Measurements from ENCODE around the gene ACE2. TPM values are rescaled to one million over a fixed set of nuclear protein-coding genes. Genes with fewer than 3 reads are reported as not detected.

The ACE2 gene
- total RNA-seq, 1 experiment from 2014 or later, result not detected

DNA sequence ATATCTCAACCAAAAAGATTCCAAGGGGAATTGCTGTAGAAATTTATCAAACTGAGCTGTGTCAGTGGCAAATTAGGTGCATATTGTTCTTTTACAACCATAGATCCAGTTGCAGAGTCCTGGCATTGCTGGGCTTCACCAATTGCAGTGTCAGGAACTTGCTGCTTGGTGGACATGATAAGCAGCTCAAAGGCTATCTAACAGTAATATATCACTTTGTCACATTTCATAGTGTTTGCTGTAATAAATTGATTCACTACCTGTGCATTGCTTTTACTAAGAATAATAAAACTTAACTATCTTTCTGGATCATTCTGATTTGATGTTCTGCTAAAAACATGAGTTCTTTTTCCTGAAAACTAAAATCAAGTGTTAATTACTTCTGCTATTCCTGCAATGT, 30.9 kb upstream of the ACE2 start:
- H3K36me3 Mint-ChIP-seq, result no peaks in the 10 kb centered on the region
- DNase-seq (ENCODE audit: low spot score) (no peak), ATAC-seq (no peak)
- CTCF ChIA-PET, result no interaction called here
- POLR2A ChIA-PET, result no interaction called here
- no peaks in the 10 kb centered on the region; the same call in 1 of the 2 replicates for H3K27me3 Mint-ChIP-seq (ENCODE audit: low read depth)
- H3K9me3 Mint-ChIP-seq, result no peaks in the 10 kb centered on the region
- no peak overlapping the region for H3K27ac Mint-ChIP-seq
- no peaks in the 10 kb centered on the region for H3K4me1 Mint-ChIP-seq
- TF ChIP-seq NFYB (CRISPR knock-in tag; conservative IDR thresholded peaks at IDR 0.05; ENCODE audit: low read depth), result no peak
- TF ChIP-seq, protein P1, sequence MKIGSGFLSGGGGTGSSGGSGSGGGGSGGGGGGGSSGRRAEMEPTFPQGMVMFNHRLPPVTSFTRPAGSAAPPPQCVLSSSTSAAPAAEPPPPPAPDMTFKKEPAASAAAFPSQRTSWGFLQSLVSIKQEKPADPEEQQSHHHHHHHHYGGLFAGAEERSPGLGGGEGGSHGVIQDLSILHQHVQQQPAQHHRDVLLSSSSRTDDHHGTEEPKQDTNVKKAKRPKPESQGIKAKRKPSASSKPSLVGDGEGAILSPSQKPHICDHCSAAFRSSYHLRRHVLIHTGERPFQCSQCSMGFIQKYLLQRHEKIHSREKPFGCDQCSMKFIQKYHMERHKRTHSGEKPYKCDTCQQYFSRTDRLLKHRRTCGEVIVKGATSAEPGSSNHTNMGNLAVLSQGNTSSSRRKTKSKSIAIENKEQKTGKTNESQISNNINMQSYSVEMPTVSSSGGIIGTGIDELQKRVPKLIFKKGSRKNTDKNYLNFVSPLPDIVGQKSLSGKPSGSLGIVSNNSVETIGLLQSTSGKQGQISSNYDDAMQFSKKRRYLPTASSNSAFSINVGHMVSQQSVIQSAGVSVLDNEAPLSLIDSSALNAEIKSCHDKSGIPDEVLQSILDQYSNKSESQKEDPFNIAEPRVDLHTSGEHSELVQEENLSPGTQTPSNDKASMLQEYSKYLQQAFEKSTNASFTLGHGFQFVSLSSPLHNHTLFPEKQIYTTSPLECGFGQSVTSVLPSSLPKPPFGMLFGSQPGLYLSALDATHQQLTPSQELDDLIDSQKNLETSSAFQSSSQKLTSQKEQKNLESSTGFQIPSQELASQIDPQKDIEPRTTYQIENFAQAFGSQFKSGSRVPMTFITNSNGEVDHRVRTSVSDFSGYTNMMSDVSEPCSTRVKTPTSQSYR (CRISPR knock-in tag; IDR thresholded peaks at IDR 0.05), result no peak
- no peak overlapping the region for H3K4me3 Mint-ChIP-seq

DNA sequence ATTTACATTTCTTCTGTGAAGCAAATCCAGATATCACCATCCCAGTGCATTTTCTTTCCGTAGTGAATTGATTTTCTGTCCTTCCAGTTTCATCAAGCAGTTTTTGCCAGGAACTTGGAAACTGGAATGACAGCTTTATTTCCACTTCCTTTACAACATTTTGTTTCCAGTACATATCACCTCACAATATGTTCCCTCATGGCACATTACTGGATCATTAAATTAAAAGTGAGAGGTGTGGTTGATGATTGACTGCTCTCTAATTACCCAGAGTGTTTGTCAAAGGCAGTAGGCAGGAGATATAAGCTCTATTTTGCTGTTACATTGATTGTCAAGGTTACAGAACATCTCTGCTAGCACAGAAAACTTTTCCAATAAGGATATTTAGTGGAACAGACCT, 22.3 kb upstream of the ACE2 start:
- no peak for ATAC-seq
- ChIA-PET POLR2A (no interaction called here), CTCF (no interaction called here)
- no peak for DNase-seq (ENCODE audit: low spot score)
- Mint-ChIP-seq H3K27me3 (ENCODE audit: low read depth) (no peaks in the 10 kb centered on the region), H3K9me3 (peaks cover 6% of the 10 kb centered on the region; the same call in 1 of the 2 replicates), H3K27ac (no peak overlapping the region), H3K36me3 (no peaks in the 10 kb centered on the region), H3K4me1 (no peaks in the 10 kb centered on the region), H3K4me3 (no peak overlapping the region)
- TF ChIP-seq, protein P2, sequence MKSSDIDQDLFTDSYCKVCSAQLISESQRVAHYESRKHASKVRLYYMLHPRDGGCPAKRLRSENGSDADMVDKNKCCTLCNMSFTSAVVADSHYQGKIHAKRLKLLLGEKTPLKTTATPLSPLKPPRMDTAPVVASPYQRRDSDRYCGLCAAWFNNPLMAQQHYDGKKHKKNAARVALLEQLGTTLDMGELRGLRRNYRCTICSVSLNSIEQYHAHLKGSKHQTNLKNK (CRISPR knock-in tag; IDR thresholded peaks at IDR 0.05), result no peak
- TF ChIP-seq, protein P3, sequence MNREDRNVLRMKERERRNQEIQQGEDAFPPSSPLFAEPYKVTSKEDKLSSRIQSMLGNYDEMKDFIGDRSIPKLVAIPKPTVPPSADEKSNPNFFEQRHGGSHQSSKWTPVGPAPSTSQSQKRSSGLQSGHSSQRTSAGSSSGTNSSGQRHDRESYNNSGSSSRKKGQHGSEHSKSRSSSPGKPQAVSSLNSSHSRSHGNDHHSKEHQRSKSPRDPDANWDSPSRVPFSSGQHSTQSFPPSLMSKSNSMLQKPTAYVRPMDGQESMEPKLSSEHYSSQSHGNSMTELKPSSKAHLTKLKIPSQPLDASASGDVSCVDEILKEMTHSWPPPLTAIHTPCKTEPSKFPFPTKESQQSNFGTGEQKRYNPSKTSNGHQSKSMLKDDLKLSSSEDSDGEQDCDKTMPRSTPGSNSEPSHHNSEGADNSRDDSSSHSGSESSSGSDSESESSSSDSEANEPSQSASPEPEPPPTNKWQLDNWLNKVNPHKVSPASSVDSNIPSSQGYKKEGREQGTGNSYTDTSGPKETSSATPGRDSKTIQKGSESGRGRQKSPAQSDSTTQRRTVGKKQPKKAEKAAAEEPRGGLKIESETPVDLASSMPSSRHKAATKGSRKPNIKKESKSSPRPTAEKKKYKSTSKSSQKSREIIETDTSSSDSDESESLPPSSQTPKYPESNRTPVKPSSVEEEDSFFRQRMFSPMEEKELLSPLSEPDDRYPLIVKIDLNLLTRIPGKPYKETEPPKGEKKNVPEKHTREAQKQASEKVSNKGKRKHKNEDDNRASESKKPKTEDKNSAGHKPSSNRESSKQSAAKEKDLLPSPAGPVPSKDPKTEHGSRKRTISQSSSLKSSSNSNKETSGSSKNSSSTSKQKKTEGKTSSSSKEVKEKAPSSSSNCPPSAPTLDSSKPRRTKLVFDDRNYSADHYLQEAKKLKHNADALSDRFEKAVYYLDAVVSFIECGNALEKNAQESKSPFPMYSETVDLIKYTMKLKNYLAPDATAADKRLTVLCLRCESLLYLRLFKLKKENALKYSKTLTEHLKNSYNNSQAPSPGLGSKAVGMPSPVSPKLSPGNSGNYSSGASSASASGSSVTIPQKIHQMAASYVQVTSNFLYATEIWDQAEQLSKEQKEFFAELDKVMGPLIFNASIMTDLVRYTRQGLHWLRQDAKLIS (CRISPR knock-in tag; IDR thresholded peaks at IDR 0.05; ENCODE audit: borderline replicate concordance), result no peak
- TF ChIP-seq, protein P4, sequence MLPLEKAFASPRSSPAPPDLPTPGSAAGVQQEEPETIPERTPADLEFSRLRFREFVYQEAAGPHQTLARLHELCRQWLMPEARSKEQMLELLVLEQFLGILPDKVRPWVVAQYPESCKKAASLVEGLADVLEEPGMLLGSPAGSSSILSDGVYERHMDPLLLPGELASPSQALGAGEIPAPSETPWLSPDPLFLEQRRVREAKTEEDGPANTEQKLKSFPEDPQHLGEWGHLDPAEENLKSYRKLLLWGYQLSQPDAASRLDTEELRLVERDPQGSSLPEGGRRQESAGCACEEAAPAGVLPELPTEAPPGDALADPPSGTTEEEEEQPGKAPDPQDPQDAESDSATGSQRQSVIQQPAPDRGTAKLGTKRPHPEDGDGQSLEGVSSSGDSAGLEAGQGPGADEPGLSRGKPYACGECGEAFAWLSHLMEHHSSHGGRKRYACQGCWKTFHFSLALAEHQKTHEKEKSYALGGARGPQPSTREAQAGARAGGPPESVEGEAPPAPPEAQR (CRISPR knock-in tag; IDR thresholded peaks at IDR 0.05), result no peak
- TF ChIP-seq SMAD4 (CRISPR knock-in tag; IDR thresholded peaks at IDR 0.05) (no peak), EMX1 (CRISPR knock-in tag; IDR thresholded peaks at IDR 0.05) (no peak), TEAD1 (CRISPR knock-in tag; IDR thresholded peaks at IDR 0.05) (no peak), CREB1 (CRISPR knock-in tag; IDR thresholded peaks at IDR 0.05) (no peak)
- TF ChIP-seq, protein P5, sequence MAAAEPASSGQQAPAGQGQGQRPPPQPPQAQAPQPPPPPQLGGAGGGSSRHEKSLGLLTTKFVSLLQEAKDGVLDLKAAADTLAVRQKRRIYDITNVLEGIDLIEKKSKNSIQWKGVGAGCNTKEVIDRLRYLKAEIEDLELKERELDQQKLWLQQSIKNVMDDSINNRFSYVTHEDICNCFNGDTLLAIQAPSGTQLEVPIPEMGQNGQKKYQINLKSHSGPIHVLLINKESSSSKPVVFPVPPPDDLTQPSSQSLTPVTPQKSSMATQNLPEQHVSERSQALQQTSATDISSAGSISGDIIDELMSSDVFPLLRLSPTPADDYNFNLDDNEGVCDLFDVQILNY (CRISPR knock-in tag; IDR thresholded peaks at IDR 0.05), result no peak
- TF ChIP-seq, protein P6, sequence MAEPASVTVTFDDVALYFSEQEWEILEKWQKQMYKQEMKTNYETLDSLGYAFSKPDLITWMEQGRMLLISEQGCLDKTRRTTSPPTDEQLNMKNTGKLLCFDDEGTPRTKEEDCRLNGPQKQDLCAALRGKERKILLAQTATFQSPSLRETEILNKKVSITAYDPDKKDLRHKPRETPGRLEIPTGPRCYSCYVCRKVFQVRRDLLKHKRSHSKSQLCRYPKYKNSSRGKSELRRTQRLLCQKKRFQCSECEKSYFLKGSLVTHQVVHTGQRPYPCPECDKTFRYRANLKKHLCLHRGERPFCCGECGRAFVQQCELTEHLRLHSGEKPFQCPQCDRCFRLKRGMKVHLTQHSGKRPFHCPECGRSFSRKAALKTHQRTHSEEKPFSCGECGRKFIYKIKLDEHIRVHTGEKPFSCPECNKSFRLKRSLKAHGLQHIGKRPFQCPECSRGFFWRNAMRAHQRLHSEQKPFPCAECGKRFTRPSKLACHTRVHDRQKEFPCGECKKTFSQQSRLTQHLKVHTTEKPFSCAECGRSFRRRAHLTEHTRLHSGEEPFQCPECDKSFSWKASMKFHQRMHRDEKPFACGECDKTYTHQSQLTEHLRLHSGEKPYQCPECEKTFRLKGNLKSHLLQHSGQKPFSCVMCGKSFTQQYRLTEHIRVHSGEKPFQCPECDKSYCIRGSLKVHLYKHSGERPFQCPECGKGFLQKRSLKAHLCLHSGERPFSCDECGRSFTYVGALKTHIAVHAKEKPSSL (CRISPR knock-in tag; conservative IDR thresholded peaks at IDR 0.05), result no peak
- TF ChIP-seq, protein P7, sequence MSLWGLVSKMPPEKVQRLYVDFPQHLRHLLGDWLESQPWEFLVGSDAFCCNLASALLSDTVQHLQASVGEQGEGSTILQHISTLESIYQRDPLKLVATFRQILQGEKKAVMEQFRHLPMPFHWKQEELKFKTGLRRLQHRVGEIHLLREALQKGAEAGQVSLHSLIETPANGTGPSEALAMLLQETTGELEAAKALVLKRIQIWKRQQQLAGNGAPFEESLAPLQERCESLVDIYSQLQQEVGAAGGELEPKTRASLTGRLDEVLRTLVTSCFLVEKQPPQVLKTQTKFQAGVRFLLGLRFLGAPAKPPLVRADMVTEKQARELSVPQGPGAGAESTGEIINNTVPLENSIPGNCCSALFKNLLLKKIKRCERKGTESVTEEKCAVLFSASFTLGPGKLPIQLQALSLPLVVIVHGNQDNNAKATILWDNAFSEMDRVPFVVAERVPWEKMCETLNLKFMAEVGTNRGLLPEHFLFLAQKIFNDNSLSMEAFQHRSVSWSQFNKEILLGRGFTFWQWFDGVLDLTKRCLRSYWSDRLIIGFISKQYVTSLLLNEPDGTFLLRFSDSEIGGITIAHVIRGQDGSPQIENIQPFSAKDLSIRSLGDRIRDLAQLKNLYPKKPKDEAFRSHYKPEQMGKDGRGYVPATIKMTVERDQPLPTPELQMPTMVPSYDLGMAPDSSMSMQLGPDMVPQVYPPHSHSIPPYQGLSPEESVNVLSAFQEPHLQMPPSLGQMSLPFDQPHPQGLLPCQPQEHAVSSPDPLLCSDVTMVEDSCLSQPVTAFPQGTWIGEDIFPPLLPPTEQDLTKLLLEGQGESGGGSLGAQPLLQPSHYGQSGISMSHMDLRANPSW (CRISPR knock-in tag; conservative IDR thresholded peaks at IDR 0.05; ENCODE audit: low read depth), result no peak
